Ascending aorta (tissue), 2 donors: ENCODE data around the gene EAF2. TPM values are rescaled to one million over a fixed set of nuclear protein-coding genes. Genes with fewer than 3 reads are reported as not detected.

Experiments
- DNase-seq, 2 donors: peaks; one replicate each; pipeline ENCODE4 v3.0.0-alpha.2; 2019; ENCODE audit warnings: low spot score in 2 of 2
- H3K27ac ChIP-seq, 2 donors: fragments of 200-600 bp; sonication (generic); one replicate each; pipeline ENCODE4 v1.5.1; 2016 to 2017; ENCODE audit warnings: mild to moderate bottlenecking in 1 of 2
- H3K27me3 ChIP-seq: fragments of 200-600 bp; sonication (generic); one replicate; pipeline ENCODE4 v1.5.1; 2017
- H3K36me3 ChIP-seq, 2 donors: fragments of 200-600 bp; sonication (generic); one replicate each; pipeline ENCODE4 v1.5.1; 2016
- H3K4me1 ChIP-seq, 2 donors: fragments of 200-600 bp; sonication (generic); one replicate each; pipeline ENCODE4 v1.5.1; 2016 to 2017; ENCODE audit warnings: mild to moderate bottlenecking in 1 of 2
- H3K4me3 ChIP-seq, 2 donors: fragments of 200-600 bp; sonication (generic); one replicate each; pipeline ENCODE4 v1.5.1; 2016 to 2017; ENCODE audit warnings: mild to moderate bottlenecking in 1 of 2
- H3K9me3 ChIP-seq, 2 donors: fragments of 200-600 bp; sonication (generic); one replicate each; pipeline ENCODE4 v1.5.1; 2016
- intact Hi-C: fragments of 100-400 bp; cut with DNase I; formaldehyde crosslinking; loops from one replicate; pipeline ENCODE4 v1.15.1; 2023
- total RNA-seq: library from RNA; depleted of rRNA; stranded (reverse); fragments of >200 nt; gene quantifications from one replicate; pipeline ENCODE4 v1.1.0, GENCODE V29; 2016
- TF ChIP-seq, protein P1 (sequence below), 3 experiments: fragments of 200-600 bp in 2 of 3; fragments of 450-650 bp in 1 of 3; sonication (generic) in 2 of 3; IDR thresholded peaks; one replicate each; pipeline ENCODE4 v1.5.1; 2016 to 2019; ENCODE audit warnings: antibody characterized with exemption in 3 of 3, mild to moderate bottlenecking in 1 of 3, moderate library complexity in 1 of 3

EAF2 gene
- 2.4 TPM for total RNA-seq

DNA sequence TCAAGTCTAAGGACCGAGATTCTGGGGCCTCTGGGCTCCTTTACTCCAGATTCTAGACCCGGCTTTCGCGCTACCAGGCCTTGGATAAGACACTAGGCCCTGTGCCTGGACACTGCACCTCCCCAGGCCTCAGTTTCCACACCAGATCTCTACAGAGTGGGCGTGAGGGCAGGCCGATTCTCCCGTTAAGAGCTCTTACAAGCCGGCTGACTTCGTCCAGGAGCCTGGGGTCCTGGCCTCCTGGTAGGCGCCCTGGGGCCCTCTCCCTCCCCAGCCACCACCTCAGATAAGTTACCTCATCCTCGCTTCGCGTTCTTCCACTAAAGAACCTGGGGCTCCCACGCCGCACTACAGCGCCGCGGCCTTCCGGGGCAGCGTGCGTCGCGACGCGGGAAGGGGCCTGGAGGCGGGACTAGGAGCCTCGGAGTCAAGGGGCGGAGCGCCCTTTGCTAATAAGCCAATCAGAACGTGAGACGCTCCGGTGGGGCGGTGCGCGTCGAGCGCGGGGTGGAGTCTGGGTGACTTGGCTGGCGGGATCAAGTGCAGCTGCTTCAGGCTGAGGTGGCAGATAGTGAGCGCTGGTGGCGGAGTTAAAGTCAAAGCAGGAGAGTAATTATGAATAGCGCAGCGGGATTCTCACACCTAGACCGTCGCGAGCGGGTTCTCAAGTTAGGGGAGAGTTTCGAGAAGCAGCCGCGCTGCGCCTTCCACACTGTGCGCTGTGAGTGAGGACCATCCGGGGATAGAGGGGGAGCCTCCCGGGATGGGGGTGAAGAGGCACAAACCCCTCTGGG, at the start of gene EAF2, which contains the start of gene IQCB1:
Gene EAF2 (plus strand): TSS at position 539 of the 794 bp plus-strand sequence. CDS start 77 bp downstream, at position 616.
Gene IQCB1 (minus strand): TSS at position 390 of the 794 bp plus-strand sequence. CDS start 6,100 bp downstream, outside the sequence.
- TF ChIP-seq, protein P1, sequence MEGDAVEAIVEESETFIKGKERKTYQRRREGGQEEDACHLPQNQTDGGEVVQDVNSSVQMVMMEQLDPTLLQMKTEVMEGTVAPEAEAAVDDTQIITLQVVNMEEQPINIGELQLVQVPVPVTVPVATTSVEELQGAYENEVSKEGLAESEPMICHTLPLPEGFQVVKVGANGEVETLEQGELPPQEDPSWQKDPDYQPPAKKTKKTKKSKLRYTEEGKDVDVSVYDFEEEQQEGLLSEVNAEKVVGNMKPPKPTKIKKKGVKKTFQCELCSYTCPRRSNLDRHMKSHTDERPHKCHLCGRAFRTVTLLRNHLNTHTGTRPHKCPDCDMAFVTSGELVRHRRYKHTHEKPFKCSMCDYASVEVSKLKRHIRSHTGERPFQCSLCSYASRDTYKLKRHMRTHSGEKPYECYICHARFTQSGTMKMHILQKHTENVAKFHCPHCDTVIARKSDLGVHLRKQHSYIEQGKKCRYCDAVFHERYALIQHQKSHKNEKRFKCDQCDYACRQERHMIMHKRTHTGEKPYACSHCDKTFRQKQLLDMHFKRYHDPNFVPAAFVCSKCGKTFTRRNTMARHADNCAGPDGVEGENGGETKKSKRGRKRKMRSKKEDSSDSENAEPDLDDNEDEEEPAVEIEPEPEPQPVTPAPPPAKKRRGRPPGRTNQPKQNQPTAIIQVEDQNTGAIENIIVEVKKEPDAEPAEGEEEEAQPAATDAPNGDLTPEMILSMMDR (IDR thresholded peaks at IDR 0.05): no peak
- intact Hi-C loops: loop anchor here (2.0 to 10.0 kb wide), 3 partner anchors 86 to 1740 kb away; partner anchors contain the start of genes GOLGB1, GSK3B, GTF2E1 and RABL3
- no peaks in the 10 kb centered on the region for H3K9me3 ChIP-seq
- H3K4me1 ChIP-seq: peaks cover 0 to 18% of the 10 kb centered on the region in 2 donors
- H3K27me3 ChIP-seq: no peaks in the 10 kb centered on the region
- peaks cover 0 to 4% of the 10 kb centered on the region in 2 donors for H3K36me3 ChIP-seq
- peak within 1 kb of the TSS; percentile 67 to 82 for H3K27ac ChIP-seq
- peak; percentile 85 to 98 for DNase-seq
- peak within 1 kb of the TSS; percentile 82 to 87 for H3K4me3 ChIP-seq

- intact Hi-C loops: no loop called here
- Histone ChIP-seq H3K36me3 (peaks cover 27 to 66% of the 10 kb centered on the region in 2 donors), H3K27ac (no peak overlapping the region), H3K27me3 (no peaks in the 10 kb centered on the region), H3K4me1 (no peaks in the 10 kb centered on the region), H3K4me3 (no peak overlapping the region), H3K9me3 (no peaks in the 10 kb centered on the region)
- TF ChIP-seq, protein P1 (IDR thresholded peaks at IDR 0.05): no peak
- no peak for DNase-seq
These were observed 48.5 kb upstream of the EAF2 start for GRCh38 chr3:121786485-121786884.

DNA sequence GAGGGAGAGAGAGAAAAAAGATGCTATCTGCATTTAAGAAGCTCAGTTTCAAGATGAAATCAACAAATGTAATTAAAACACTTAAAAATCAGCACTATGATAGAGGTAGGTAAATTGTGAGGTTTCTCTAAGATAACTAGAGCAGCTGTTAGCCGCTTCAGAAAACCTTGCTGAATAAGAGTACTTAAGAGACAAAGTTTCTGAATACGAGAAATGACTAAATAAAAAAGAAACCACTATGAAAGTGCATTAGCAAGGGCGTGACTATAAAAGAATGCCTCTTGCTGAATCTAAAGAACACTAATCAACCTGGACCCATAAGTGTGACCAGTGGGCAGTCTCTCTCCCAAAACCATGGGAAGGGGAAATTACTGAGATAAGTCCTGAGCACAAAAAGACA, 41.9 kb upstream of the EAF2 start:
- H3K4me1 ChIP-seq: no peaks in the 10 kb centered on the region
- DNase-seq: no peak
- H3K4me3 ChIP-seq: no peak overlapping the region
- no peak overlapping the region for H3K27ac ChIP-seq
- H3K36me3 ChIP-seq: peaks cover 9 to 25% of the 10 kb centered on the region in 2 donors
- no peaks in the 10 kb centered on the region for H3K9me3 ChIP-seq
- no peaks in the 10 kb centered on the region for H3K27me3 ChIP-seq
- intact Hi-C loops: no loop called here
- TF ChIP-seq, protein P1 (IDR thresholded peaks at IDR 0.05): no peak

DNA sequence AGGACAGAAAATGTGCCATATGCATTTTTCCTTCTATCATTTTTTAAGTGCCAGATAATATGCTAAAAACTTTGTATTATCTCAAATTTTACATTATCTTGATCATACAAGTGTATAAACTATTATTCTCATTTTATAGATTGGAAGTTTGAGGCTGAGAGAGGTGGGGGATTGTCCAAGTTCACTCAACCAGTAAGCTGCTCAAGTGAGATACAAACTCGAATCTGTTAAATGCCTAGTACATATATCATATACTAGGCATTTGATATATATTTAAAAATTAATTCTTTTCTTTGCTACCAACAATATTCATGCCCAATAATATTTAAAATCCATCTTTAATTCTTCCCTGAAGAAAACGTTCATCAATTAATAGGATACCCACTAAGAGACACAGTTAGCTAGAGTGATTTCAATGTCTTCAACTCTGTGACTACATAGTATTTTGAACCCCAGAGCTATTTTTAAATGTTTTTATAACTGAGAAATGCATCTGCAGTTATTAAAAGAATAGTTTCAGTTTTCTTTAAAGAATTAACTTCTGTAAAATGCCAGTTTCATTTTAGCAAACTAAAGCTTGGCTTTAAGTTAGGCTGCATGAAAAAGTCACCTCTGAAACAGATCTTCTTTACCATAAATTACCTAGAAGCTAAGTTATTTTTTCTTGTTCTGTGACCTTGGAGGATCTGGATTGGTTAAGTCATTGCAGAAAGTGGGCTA, 40.6 kb upstream of the EAF2 start:
- DNase-seq: no peak
- Histone ChIP-seq H3K27ac (no peak overlapping the region), H3K27me3 (no peaks in the 10 kb centered on the region), H3K4me1 (no peaks in the 10 kb centered on the region), H3K36me3 (peaks cover under 1 to 21% of the 10 kb centered on the region in 2 donors), H3K9me3 (no peaks in the 10 kb centered on the region), H3K4me3 (no peak overlapping the region)
- TF ChIP-seq, protein P1 (IDR thresholded peaks at IDR 0.05): no peak
- intact Hi-C loops: no loop called here

- DNase-seq: no peak
- TF ChIP-seq, protein P1 (IDR thresholded peaks at IDR 0.05): no peak
- no peaks in the 10 kb centered on the region for H3K9me3 ChIP-seq
- H3K4me3 ChIP-seq: no peak overlapping the region
- H3K27ac ChIP-seq: no peak overlapping the region
- H3K36me3 ChIP-seq: peaks cover 0 to 14% of the 10 kb centered on the region in 2 donors
- no peaks in the 10 kb centered on the region for H3K27me3 ChIP-seq
- no peaks in the 10 kb centered on the region for H3K4me1 ChIP-seq
- intact Hi-C loops: no loop called here
These were observed 38.0 kb upstream of the EAF2 start for GRCh38 chr3:121796970-121797369.
